NCI-H524 treated with DMSO at 0.1 percent for 48 hours (cell line): ENCODE results near the gene GRIK5.

ENCODE experiments used
- DNase-seq: peaks from one replicate; lab custom pipeline; 2025; lab: John Stamatoyannopoulos, UW

Gene GRIK5

GRCh38 chr19:42095814-42096230 is 25.8 kb upstream of the GRIK5 start:
- DNase-seq: no peak

DNA sequence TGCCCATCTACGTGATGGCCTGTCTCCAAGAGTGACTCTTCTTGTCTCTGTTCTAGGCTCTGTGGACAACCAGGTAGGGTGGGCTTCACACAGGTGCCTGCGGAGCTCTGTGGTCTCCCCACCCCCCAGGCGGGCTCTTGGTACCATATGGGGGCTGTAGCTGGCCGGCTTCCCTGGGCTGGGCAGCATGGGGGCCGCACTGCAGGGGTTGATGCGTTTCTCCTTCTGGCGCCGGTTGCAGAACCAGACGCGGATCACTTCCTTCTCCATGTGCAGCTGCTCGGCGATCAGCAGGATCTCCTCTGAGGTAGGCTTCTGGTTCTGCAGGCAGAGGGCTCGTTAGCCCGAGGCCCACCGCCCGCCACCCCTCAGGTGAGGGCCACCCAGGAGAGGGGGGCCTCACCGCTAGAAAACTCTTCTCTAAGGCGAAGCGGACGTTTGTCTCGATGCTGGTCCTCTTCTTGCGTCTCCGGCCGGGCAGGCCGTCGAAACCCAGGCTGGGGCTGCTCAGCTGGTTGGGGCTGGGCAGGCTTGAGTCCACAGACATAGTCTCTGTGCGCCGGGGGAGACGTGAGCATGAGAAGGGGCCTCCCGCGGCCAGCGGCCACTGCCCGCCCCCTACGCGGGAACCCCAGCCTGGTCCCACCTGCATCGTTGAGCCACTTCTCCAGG is 25.3 kb upstream of the GRIK5 start:
- no peak for DNase-seq

DNA sequence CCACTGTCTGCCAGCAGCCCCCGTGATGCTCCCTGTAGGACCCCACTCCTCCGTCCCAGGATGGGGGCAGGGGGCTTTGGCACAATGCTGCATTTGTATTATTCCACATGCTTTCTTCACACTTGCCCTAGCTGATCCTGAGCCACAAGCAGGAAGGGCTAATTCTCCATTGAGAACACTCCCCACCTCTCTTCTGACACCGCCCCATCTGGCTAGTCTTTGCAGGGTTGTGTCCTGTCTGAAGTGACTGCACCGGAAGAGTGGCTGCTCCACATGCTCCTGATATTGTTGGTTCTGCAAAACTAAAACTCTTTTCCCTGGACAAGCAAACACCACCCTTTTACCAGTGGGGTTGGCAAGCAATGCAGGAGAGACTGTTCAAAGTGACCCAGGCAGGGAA is 23.9 kb upstream of the GRIK5 start:
- no peak for DNase-seq

- DNase-seq: no peak
Measured at GRCh38 chr19:42093505-42093904, 23.5 kb upstream of the GRIK5 start.

GRCh38 chr19:42092350-42092749 is 22.3 kb upstream of the GRIK5 start:
- peak; percentile 48 for DNase-seq

GRCh38 chr19:42091742-42092141 is 21.7 kb upstream of the GRIK5 start:
- no peak for DNase-seq

GRCh38 chr19:42091300-42091699 is 21.3 kb upstream of the GRIK5 start:
- no peak for DNase-seq

- DNase-seq: peak; percentile 62
Measured at GRCh38 chr19:42090672-42091071, 20.7 kb upstream of the GRIK5 start.

GRCh38 chr19:42089772-42090171 is 19.8 kb upstream of the GRIK5 start:
- no peak for DNase-seq

GRCh38 chr19:42089191-42089750 is 19.3 kb upstream of the GRIK5 start:
- DNase-seq: no peak

DNA sequence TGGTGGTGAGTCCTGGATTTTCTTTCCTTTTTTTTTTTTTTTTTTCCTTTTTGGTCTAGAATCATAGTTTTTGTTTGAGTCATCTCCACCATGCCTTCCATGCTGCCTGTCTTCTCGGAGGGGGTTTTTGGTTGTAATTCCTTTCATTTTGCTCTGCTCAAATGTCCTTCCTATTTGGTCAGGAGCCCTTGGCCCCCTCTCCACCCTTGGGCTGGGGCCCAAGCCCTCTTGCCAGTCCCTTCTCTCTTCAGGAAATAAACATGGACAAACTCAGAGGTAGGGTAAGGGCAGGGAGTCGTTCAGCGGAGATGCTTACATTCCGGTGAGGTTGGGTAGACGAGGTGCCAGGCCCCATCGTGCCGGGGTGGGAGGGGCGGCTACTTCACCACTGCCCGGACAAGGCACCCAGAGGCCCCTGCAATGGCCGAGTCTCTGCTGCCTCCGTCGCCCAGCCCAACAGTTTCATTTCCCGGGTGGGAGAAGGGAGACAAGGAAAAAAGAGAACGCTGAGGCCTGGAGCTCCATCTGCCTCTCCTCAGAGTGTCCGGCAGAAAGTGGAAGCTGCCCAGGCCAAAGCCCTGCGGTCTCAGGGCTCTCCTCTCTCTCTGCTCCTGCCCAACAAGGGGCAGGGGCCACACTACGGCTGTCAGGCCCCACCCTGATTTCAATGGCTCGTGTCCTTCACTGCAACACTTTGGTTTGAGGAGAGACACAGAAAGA is 18.6 kb upstream of the GRIK5 start:
- no peak for DNase-seq

- DNase-seq: no peak
Measured at GRCh38 chr19:42086770-42087550, 17.0 kb upstream of the GRIK5 start.

DNA sequence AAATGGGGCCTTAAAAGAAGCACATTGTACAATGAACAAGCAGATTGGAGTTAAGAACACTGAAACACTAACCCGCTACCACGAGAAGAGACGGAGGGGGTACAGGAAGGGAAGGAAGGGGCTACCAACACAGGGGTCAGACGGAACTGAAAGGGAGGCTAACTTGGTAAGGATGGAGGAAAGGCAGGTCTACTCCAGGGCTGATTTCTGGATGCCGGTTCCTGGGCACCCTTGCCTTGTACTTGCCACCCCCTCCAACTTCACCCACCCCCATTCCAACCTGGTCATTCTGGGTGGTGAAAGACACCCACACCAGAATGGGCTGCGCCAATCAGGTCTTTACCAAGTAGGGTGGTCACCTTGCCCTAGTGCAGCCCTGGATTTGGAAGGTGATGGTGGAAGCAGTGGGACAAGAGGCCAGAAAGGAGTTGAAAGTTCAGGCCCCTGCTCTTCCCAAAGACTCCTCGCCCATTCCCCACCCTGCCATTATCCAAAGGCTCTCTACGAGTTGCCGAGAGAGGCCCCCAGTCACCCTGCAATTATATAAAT is 16.3 kb upstream of the GRIK5 start:
- DNase-seq: no peak

GRCh38 chr19:42083537-42083936 is 13.5 kb upstream of the GRIK5 start:
- no peak for DNase-seq

GRCh38 chr19:42081584-42082203 is 11.7 kb upstream of the GRIK5 start:
- no peak for DNase-seq

DNA sequence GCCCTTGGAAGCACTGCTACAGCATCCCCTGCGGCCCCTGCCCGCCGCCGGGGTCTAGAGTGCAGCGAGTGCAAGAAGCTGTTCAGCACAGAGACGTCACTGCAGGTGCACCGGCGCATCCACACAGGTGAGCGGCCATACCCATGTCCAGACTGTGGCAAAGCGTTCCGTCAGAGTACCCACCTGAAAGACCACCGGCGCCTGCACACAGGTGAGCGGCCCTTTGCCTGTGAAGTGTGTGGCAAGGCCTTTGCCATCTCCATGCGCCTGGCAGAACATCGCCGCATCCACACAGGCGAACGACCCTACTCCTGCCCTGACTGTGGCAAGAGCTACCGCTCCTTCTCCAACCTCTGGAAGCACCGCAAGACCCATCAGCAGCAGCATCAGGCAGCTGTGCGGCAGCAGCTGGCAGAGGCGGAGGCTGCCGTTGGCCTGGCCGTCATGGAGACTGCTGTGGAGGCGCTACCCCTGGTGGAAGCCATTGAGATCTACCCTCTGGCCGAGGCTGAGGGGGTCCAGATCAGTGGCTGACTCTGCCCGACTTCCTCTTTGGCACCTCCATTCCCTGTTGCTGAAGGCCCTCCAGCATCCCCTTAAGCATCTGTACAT is 10.9 kb upstream of the GRIK5 start:
- no peak for DNase-seq

DNA sequence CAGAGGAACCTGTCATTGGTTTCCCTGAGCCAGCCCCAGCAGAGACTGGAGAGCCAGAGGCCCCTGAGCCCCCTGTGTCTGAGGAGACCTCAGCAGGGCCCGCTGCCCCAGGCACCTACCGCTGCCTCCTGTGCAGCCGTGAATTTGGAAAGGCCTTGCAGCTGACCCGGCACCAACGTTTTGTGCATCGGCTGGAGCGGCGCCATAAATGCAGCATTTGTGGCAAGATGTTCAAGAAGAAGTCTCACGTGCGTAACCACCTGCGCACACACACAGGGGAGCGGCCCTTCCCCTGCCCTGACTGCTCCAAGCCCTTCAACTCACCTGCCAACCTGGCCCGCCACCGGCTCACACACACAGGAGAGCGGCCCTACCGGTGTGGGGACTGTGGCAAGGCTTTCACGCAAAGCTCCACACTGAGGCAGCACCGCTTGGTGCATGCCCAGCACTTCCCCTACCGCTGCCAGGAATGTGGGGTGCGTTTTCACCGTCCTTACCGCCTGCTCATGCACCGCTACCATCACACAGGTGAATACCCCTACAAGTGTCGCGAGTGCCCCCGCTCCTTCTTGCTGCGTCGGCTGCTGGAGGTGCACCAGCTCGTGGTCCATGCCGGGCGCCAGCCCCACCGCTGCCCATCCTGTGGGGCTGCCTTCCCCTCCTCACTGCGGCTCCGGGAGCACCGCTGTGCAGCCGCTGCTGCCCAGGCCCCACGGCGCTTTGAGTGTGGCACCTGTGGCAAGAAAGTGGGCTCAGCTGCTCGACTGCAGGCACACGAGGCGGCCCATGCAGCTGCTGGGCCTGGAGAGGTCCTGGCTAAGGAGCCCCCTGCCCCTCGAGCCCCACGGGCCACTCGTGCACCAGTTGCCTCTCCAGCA is 10.1 kb upstream of the GRIK5 start:
- DNase-seq: no peak

DNA sequence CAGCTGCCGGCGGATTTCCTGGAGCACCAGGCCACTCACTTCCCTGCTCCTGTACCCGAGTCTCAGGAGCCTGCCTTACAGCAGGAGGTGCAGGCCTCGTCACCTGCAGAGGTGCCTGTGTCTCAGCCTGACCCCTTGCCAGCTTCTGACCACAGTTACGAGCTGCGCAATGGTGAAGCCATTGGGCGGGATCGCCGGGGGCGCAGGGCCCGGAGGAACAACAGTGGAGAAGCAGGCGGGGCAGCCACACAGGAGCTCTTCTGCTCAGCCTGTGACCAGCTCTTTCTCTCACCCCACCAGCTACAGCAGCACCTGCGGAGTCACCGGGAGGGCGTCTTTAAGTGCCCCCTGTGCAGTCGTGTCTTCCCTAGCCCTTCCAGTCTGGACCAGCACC is 9.3 kb upstream of the GRIK5 start:
- no peak for DNase-seq

DNA sequence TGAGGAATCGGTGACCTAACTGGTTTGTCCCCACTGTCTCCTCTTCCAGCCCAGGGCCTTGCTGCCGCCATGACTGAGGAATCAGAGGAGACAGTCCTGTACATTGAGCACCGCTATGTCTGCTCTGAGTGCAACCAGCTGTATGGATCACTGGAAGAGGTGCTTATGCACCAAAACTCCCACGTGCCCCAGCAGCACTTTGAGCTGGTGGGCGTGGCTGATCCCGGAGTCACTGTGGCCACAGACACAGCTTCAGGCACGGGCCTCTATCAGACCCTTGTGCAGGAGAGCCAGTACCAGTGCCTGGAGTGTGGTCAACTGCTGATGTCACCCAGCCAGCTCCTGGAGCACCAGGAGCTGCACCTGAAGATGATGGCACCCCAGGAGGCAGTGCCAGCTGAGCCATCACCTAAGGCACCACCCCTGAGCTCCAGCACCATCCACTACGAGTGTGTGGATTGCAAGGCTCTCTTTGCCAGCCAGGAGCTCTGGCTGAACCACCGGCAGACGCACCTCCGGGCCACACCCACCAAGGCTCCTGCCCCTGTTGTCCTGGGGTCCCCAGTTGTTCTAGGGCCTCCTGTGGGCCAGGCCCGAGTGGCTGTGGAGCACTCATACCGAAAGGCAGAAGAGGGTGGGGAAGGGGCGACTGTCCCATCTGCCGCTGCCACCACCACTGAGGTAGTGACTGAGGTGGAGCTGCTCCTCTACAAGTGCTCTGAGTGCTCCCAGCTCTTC is 8.7 kb upstream of the GRIK5 start:
- DNase-seq: no peak

- no peak for DNase-seq
Measured at GRCh38 chr19:42078058-42078457, 8.1 kb upstream of the GRIK5 start.
